Measurements from ENCODE around the gene GALNT3.
A peak's percentile ranks its signal among the peaks of the same experiment; 100 is the strongest.

Gene GALNT3

GRCh38 chr2:165795011-165795410, 964 bp upstream of the GALNT3 start:
- no peak for DNase-seq

GRCh38 chr2:165794536-165794928, 485 bp upstream of the GALNT3 start:
- peak; percentile 0 for DNase-seq

- DNase-seq: no peak
These were observed 777 bp downstream of the GALNT3 start for GRCh38 chr2:165793161-165793778.

GRCh38 chr2:165792104-165792454, 2.0 kb downstream of the GALNT3 start:
- DNase-seq: no peak

GRCh38 chr2:165791421-165792103, 2.5 kb downstream of the GALNT3 start:
- DNase-seq: no peak

- no peak for DNase-seq
These were observed 3.6 kb downstream of the GALNT3 start for GRCh38 chr2:165790466-165790865.

GRCh38 chr2:165787334-165787733, 6.7 kb downstream of the GALNT3 start:
- DNase-seq: no peak

GRCh38 chr2:165779706-165780105, 14.3 kb downstream of the GALNT3 start:
- no peak for DNase-seq

- no peak for DNase-seq
These were observed 15.2 kb downstream of the GALNT3 start for GRCh38 chr2:165778653-165779451.

- DNase-seq: no peak
These were observed 15.9 kb downstream of the GALNT3 start for GRCh38 chr2:165778187-165778556.

- DNase-seq: no peak
These were observed 16.4 kb downstream of the GALNT3 start for GRCh38 chr2:165777522-165778186.

GRCh38 chr2:165776796-165777195, 17.3 kb downstream of the GALNT3 start:
- DNase-seq: no peak

GRCh38 chr2:165776013-165776412, 18.0 kb downstream of the GALNT3 start:
- DNase-seq: no peak

- no peak for DNase-seq
These were observed 20.4 kb downstream of the GALNT3 start for GRCh38 chr2:165773684-165774083.

GRCh38 chr2:165772183-165772582, 21.9 kb downstream of the GALNT3 start:
- DNase-seq: no peak

- DNase-seq: no peak
These were observed 27.6 kb downstream of the GALNT3 start for GRCh38 chr2:165766326-165766927.

- no peak for DNase-seq
These were observed 31.3 kb downstream of the GALNT3 start for GRCh38 chr2:165762723-165763122.

GRCh38 chr2:165757906-165758675, 36.0 kb downstream of the GALNT3 start:
- DNase-seq: peak; percentile 70

- DNase-seq: no peak
These were observed 47.5 kb downstream of the GALNT3 start for GRCh38 chr2:165746501-165746900.

- DNase-seq: no peak
These were observed 48.1 kb downstream of the GALNT3 start for GRCh38 chr2:165745916-165746315.

GRCh38 chr2:165743442-165743841, 50.6 kb downstream of the GALNT3 start:
- no peak for DNase-seq

GRCh38 chr2:165725421-165725820, 68.6 kb downstream of the GALNT3 start:
- DNase-seq: no peak

All from NCI-H1436 (cell line).